H9 (cell line): ENCODE data around the gene NCS1. TPM values are rescaled to one million over a fixed set of nuclear protein-coding genes. Genes with fewer than 3 reads are reported as not detected.

Experiments
- DNase-seq: peaks from one replicate; pipeline ENCODE4 v3.0.0-alpha.2; 2017
- H2AFZ ChIP-seq: one replicate; pipeline ENCODE4 v1.6.1; 2013; ENCODE audit warnings: mild to moderate bottlenecking, low read length, control low read depth, moderate library complexity
- H2AK5ac ChIP-seq: 2 replicates; pipeline ENCODE4 v1.6.1; 2013; ENCODE audit warnings: low read length, control low read depth, mixed read lengths; ENCODE audit not compliant: insufficient read length
- H2BK120ac ChIP-seq: one replicate; pipeline ENCODE4 v1.6.1; 2013; ENCODE audit warnings: low read depth, mild to moderate bottlenecking, low read length, control low read depth, inconsistent platforms; ENCODE audit not compliant: poor library complexity, severe bottlenecking
- H2BK12ac ChIP-seq: 2 replicates; pipeline ENCODE4 v1.6.1; 2013; ENCODE audit warnings: low read length, control low read depth, mixed read lengths, low read depth; ENCODE audit not compliant: insufficient read length
- H2BK15ac ChIP-seq: 2 replicates; pipeline ENCODE4 v1.6.1; 2013; ENCODE audit warnings: low read depth, low read length, control low read depth
- H2BK20ac ChIP-seq: one replicate; pipeline ENCODE4 v1.6.1; 2013; ENCODE audit warnings: low read depth, mild to moderate bottlenecking, low read length, control low read depth, inconsistent platforms; ENCODE audit not compliant: poor library complexity, severe bottlenecking
- H2BK5ac ChIP-seq: 2 replicates; pipeline ENCODE4 v1.6.1; 2013; ENCODE audit warnings: low read length, control low read depth, mixed read lengths; ENCODE audit not compliant: insufficient read length
- H3K14ac ChIP-seq: 2 replicates; pipeline ENCODE4 v1.6.1; 2013; ENCODE audit warnings: low read length, control low read depth; ENCODE audit not compliant: insufficient read depth
- H3K18ac ChIP-seq: 2 replicates; pipeline ENCODE4 v1.6.1; 2013; ENCODE audit warnings: low read depth, mild to moderate bottlenecking, mixed read lengths, low read length, control low read depth; ENCODE audit not compliant: insufficient read length
- H3K23ac ChIP-seq: 2 replicates; pipeline ENCODE4 v1.6.1; 2013; ENCODE audit warnings: low read length, control low read depth, mixed read lengths, low read depth; ENCODE audit not compliant: insufficient read length
- H3K23me2 ChIP-seq: 2 replicates; pipeline ENCODE4 v1.6.1; 2013; ENCODE audit warnings: low read depth, mild to moderate bottlenecking, mixed read lengths, low read length, control low read depth; ENCODE audit not compliant: insufficient read length, poor library complexity, severe bottlenecking
- H3K27ac ChIP-seq: 2 replicates; pipeline ENCODE4 v1.5.1; 2013; ENCODE audit warnings: low read length, control low read depth, mixed read lengths, low read depth; ENCODE audit not compliant: insufficient read length
- H3K27me3 ChIP-seq: 2 replicates; pipeline ENCODE4 v1.6.1; 2013; ENCODE audit warnings: low read length, control low read depth, inconsistent platforms; ENCODE audit not compliant: insufficient read depth
- H3K4ac ChIP-seq: 2 replicates; pipeline ENCODE4 v1.6.1; 2013; ENCODE audit warnings: low read depth, mild to moderate bottlenecking, control low read depth, inconsistent platforms, low read length, moderate library complexity
- H3K4me1 ChIP-seq: 2 replicates; pipeline ENCODE4 v1.6.1; 2013; ENCODE audit warnings: low read length, control low read depth, inconsistent platforms; ENCODE audit not compliant: insufficient read depth
- H3K4me2 ChIP-seq: 2 replicates; pipeline ENCODE4 v1.6.1; 2013; ENCODE audit warnings: low read length, control low read depth, mixed read lengths; ENCODE audit not compliant: insufficient read length, insufficient read depth
- H3K56ac ChIP-seq: 2 replicates; pipeline ENCODE4 v1.6.1; 2013; ENCODE audit warnings: low read depth, mild to moderate bottlenecking, mixed read lengths, low read length, control low read depth; ENCODE audit not compliant: insufficient read length
- H3K79me1 ChIP-seq: 2 replicates; pipeline ENCODE4 v1.6.1; 2013; ENCODE audit warnings: low read depth, mild to moderate bottlenecking, moderate library complexity, low read length, control low read depth, inconsistent platforms; ENCODE audit not compliant: insufficient read depth, poor library complexity, severe bottlenecking
- H3K79me2 ChIP-seq: 2 replicates; pipeline ENCODE4 v1.6.1; 2013; ENCODE audit warnings: low read length, control low read depth, inconsistent platforms; ENCODE audit not compliant: insufficient read depth
- H3K9ac ChIP-seq: 2 replicates; pipeline ENCODE4 v1.6.1; 2013; ENCODE audit warnings: low read length, control low read depth, mixed read lengths; ENCODE audit not compliant: insufficient read length; ENCODE audit errors: extremely low read depth
- H3K9me3 ChIP-seq: one replicate; pipeline ENCODE4 v1.6.1; 2013; ENCODE audit warnings: low read depth, low read length, inconsistent platforms; ENCODE audit not compliant: control insufficient read depth
- H3T11ph ChIP-seq: one replicate; pipeline ENCODE4 v1.6.1; 2013; ENCODE audit warnings: mild to moderate bottlenecking, low read length, control low read depth, inconsistent platforms
- H4K20me1 ChIP-seq: one replicate; pipeline ENCODE4 v1.6.1; 2013; ENCODE audit not compliant: control insufficient read depth, insufficient read length, insufficient read depth
- H4K5ac ChIP-seq: 2 replicates; pipeline ENCODE4 v1.6.1; 2013; ENCODE audit warnings: low read depth, mild to moderate bottlenecking, mixed read lengths, low read length, control low read depth; ENCODE audit not compliant: insufficient read length
- H4K8ac ChIP-seq: replicated peaks from 2 replicates; pipeline ENCODE4 v1.6.1; 2013; ENCODE audit warnings: low read length, control low read depth, mixed read lengths, low read depth; ENCODE audit not compliant: insufficient read length
- H4K91ac ChIP-seq: 2 replicates; pipeline ENCODE4 v1.6.1; 2013; ENCODE audit warnings: low read depth, mild to moderate bottlenecking, moderate library complexity, mixed read lengths, low read length, control low read depth; ENCODE audit not compliant: insufficient read length
- H3K27ac Mint-ChIP-seq, 3 experiments: 2 replicates in 2 of 3; 3 replicates in 1 of 3; pipeline ENCODE4 v1.8.0; 2020 to 2021; ENCODE audit warnings: mixed read lengths in 3 of 3, mild to moderate bottlenecking in 1 of 3, moderate library complexity in 1 of 3
- H3K27me3 Mint-ChIP-seq: 2 replicates; pipeline ENCODE4 v1.8.0; 2021; ENCODE audit warnings: low read depth, mild to moderate bottlenecking, moderate library complexity, mixed read lengths
- H3K36me3 Mint-ChIP-seq, 3 experiments: 2 replicates in 2 of 3; 3 replicates in 1 of 3; pipeline ENCODE4 v1.8.0; 2020 to 2021; ENCODE audit warnings: low read depth in 3 of 3, mixed read lengths in 3 of 3; ENCODE audit not compliant: insufficient read depth in 1 of 3
- H3K4me1 Mint-ChIP-seq, 2 experiments: 2 replicates each; pipeline ENCODE4 v1.8.0; 2020; ENCODE audit warnings: mixed read lengths in 2 of 2
- H3K4me3 Mint-ChIP-seq, 2 experiments: 2 replicates in 1 of 2; 3 replicates in 1 of 2; pipeline ENCODE4 v1.8.0; 2020 to 2021; ENCODE audit warnings: mild to moderate bottlenecking in 2 of 2, mixed read lengths in 2 of 2, moderate library complexity in 1 of 2
- H3K9me3 Mint-ChIP-seq, 2 experiments: 2 replicates in 1 of 2; 3 replicates in 1 of 2; pipeline ENCODE4 v1.8.0; 2020; ENCODE audit warnings: mild to moderate bottlenecking in 2 of 2, mixed read lengths in 2 of 2, moderate library complexity in 1 of 2
- WGBS: extraction: QIAGEN DNeasy Blood & Tissue Kit; methylation state at CpG from one replicate; pipeline ENCODE4 v1.1.7; 2013; ENCODE audit warnings: missing lambda C conversion rate, low lambda C conversion rate, mixed read lengths; ENCODE audit not compliant: insufficient read length; ENCODE audit errors: extremely low coverage; 5-methylcytosine and 5-hydroxymethylcytosine counted together
- total RNA-seq: library from RNA; stranded (reverse); gene quantifications from 2 replicates; pipeline ENCODE4 v1.2.1, GENCODE V29; 2021
- TF ChIP-seq, protein P1 (sequence below): fragments of 200-600 bp; sonication (generic); conservative IDR thresholded peaks from 3 replicates; pipeline ENCODE4 v1.8.0; 2021; ENCODE audit warnings: antibody characterized with exemption, mild to moderate bottlenecking

Gene NCS1
- total RNA-seq, 1 experiment from 2014 or later: 38.1 TPM

DNA sequence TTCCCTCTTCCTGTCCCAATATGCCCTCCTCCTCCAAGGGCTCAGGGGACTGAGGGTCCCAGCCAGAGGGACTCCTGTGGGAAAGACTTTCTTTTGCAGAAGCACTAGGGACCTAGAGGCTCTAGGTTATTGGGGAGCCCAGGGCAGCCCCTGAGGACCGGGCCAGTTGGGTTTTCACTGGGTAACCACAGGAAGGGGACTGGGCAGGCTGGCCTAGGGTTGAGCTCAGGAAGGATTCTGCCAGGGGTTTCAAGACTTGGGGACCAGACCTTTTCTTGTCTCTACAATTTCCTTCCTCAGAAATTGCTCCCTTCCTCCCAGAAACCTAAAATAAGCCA, 69.0 kb downstream of the NCS1 start:
- H3K9me3 Mint-ChIP-seq: no peaks in the 10 kb centered on the region
- no peak overlapping the region for H3K27ac ChIP-seq
- no peak overlapping the region for H3K56ac ChIP-seq
- H3K9me3 ChIP-seq: no peaks in the 10 kb centered on the region
- TF ChIP-seq, protein P1, sequence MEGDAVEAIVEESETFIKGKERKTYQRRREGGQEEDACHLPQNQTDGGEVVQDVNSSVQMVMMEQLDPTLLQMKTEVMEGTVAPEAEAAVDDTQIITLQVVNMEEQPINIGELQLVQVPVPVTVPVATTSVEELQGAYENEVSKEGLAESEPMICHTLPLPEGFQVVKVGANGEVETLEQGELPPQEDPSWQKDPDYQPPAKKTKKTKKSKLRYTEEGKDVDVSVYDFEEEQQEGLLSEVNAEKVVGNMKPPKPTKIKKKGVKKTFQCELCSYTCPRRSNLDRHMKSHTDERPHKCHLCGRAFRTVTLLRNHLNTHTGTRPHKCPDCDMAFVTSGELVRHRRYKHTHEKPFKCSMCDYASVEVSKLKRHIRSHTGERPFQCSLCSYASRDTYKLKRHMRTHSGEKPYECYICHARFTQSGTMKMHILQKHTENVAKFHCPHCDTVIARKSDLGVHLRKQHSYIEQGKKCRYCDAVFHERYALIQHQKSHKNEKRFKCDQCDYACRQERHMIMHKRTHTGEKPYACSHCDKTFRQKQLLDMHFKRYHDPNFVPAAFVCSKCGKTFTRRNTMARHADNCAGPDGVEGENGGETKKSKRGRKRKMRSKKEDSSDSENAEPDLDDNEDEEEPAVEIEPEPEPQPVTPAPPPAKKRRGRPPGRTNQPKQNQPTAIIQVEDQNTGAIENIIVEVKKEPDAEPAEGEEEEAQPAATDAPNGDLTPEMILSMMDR: no peak
- no peak overlapping the region for H2BK20ac ChIP-seq
- H3K4me3 Mint-ChIP-seq: no peak overlapping the region
- DNase-seq: no peak
- H3K79me1 ChIP-seq: no peaks in the 10 kb centered on the region
- no peak overlapping the region for H4K8ac ChIP-seq
- no peak overlapping the region for H3K18ac ChIP-seq
- peaks cover 6% of the 10 kb centered on the region for H3K27me3 Mint-ChIP-seq
- no peak overlapping the region for H4K91ac ChIP-seq
- H3K14ac ChIP-seq: no peak overlapping the region
- no peak overlapping the region for H2BK5ac ChIP-seq
- no peak overlapping the region for H3K27ac Mint-ChIP-seq
- H3K27me3 ChIP-seq: no peaks in the 10 kb centered on the region
- no peaks in the 10 kb centered on the region for H3K36me3 Mint-ChIP-seq
- no peak overlapping the region for H3K23ac ChIP-seq
- no peak overlapping the region for H2BK12ac ChIP-seq
- WGBS: no CpG with 5 or more reads among the region's 1 CpG
- no peak overlapping the region for H2AK5ac ChIP-seq
- H4K20me1 ChIP-seq: no peaks in the 10 kb centered on the region
- no peak overlapping the region for H2BK120ac ChIP-seq
- no peak overlapping the region for H2AFZ ChIP-seq
- H3K4ac ChIP-seq: no peak overlapping the region
- no peaks in the 10 kb centered on the region for H3K23me2 ChIP-seq
- H4K5ac ChIP-seq: no peak overlapping the region
- no peak overlapping the region for H3K4me2 ChIP-seq
- no peaks in the 10 kb centered on the region for H3K4me1 ChIP-seq
- no peak overlapping the region for H3K9ac ChIP-seq
- H3K4me1 Mint-ChIP-seq: peaks cover 15 to 42% of the 10 kb centered on the region in 2 experiments
- H3T11ph ChIP-seq: no peak overlapping the region
- no peaks in the 10 kb centered on the region for H3K79me2 ChIP-seq
- no peak overlapping the region for H2BK15ac ChIP-seq
